PC-9 (cell line): Measurements from ENCODE around the gene SFSWAP. TPM values are rescaled to one million over a fixed set of nuclear protein-coding genes. Genes with fewer than 3 reads are reported as not detected.
A peak's percentile ranks its signal among the peaks of the same experiment; 100 is the strongest.
"Not testable (repeated sequence)": the region's sequence is repeated elsewhere in the genome, so short reads cannot be mapped to it uniquely, and the experiment has no call there.

Experiments used
- BruUV-seq: library from RNA; stranded (reverse); fragments of 400-500 nt; replicated peaks from 2 replicates; lab custom pipeline; 2021; lab: Mats Ljungman, UMichigan
- CTCF ChIA-PET: fragments of 300-600 bp; sonication (Branson Sonifier 250); formaldehyde crosslinking; loops from one replicate; lab custom pipeline; 2022; ENCODE audit warnings: antibody characterized with exemption; lab: Charles Lee
- POLR2A ChIA-PET: fragments of 300-600 bp; sonication (Branson Sonifier 250); formaldehyde crosslinking; loops from one replicate; lab custom pipeline; 2022; ENCODE audit warnings: antibody characterized with exemption; ENCODE audit not compliant: unreplicated experiment; lab: Charles Lee
- DNase-seq, 2 experiments: peaks; one replicate each; pipeline versions ENCODE4 v3.0.0 to v3.0.0-alpha.2; 2015 to 2022; ENCODE audit warnings: mixed read lengths in 1 of 2
- H2AFZ ChIP-seq: fragments of 200-600 bp; sonication (generic); 2 replicates; pipeline ENCODE4 v1.8.1; 2017; ENCODE audit warnings: antibody characterized with exemption
- H3F3A ChIP-seq: fragments of 200-600 bp; sonication (generic); 2 replicates; pipeline ENCODE4 v1.8.1; 2017; ENCODE audit warnings: antibody characterized with exemption, mild to moderate bottlenecking, low read depth; ENCODE audit not compliant: insufficient read depth
- H3K27ac ChIP-seq: fragments of 200-600 bp; sonication (generic); 2 replicates; pipeline ENCODE4 v1.6.1; 2016; ENCODE audit warnings: mixed run types
- H3K27me3 ChIP-seq: fragments of 200-600 bp; sonication (generic); 2 replicates; pipeline ENCODE4 v1.6.1; 2016; ENCODE audit warnings: low read depth, mixed run types; ENCODE audit not compliant: insufficient read depth
- H3K36me3 ChIP-seq: fragments of 200-600 bp; sonication (generic); 2 replicates; pipeline ENCODE4 v1.6.1; 2016; ENCODE audit warnings: low read depth, mixed run types
- H3K4me1 ChIP-seq: fragments of 200-600 bp; sonication (generic); replicated peaks from 2 replicates; pipeline ENCODE4 v1.6.1; 2016; ENCODE audit warnings: mixed run types; ENCODE audit not compliant: insufficient read depth
- H3K4me2 ChIP-seq: fragments of 200-600 bp; sonication (generic); 2 replicates; pipeline ENCODE4 v1.6.1; 2017; ENCODE audit warnings: mixed run types
- H3K4me3 ChIP-seq: fragments of 200-600 bp; sonication (generic); 2 replicates; pipeline ENCODE4 v1.6.1; 2016; ENCODE audit warnings: mixed run types
- H3K79me2 ChIP-seq: fragments of 200-600 bp; sonication (generic); 2 replicates; pipeline ENCODE4 v1.6.1; 2017; ENCODE audit warnings: low read depth, mixed run types
- H3K9me2 ChIP-seq: fragments of 200-600 bp; sonication (generic); 2 replicates; pipeline ENCODE4 v1.8.1; 2017; ENCODE audit warnings: mild to moderate bottlenecking; ENCODE audit not compliant: insufficient read depth
- H3K9me3 ChIP-seq: fragments of 200-600 bp; sonication (generic); 2 replicates; pipeline ENCODE4 v1.8.1; 2016; ENCODE audit warnings: low read depth; ENCODE audit not compliant: insufficient read depth
- H4K20me1 ChIP-seq: fragments of 200-600 bp; sonication (generic); 2 replicates; pipeline ENCODE4 v1.8.1; 2017; ENCODE audit not compliant: insufficient read depth
- EZH2 ChIP-seq: fragments of 200-600 bp; sonication (generic); IDR thresholded peaks from 2 replicates; pipeline ENCODE4 v1.8.0; 2017; ENCODE audit warnings: antibody characterized with exemption, low read depth
- intact Hi-C: fragments of 100-400 bp; cut with micrococcal nuclease; formaldehyde crosslinking; loops from one replicate; pipeline ENCODE4 v1.10.0; 2022; ENCODE audit not compliant: unreplicated experiment
- total RNA-seq: library from RNA; stranded (reverse); gene quantifications from 2 replicates; pipeline ENCODE4 v1.2.3, GENCODE V29; 2021
- TF ChIP-seq, protein P1 (sequence below): fragments of 200-600 bp; sonication (generic); conservative IDR thresholded peaks from 2 replicates; pipeline ENCODE4 v1.6.1; 2017; ENCODE audit warnings: mixed run types, antibody characterized with exemption, mild to moderate bottlenecking, moderate library complexity

The SFSWAP gene
- total RNA-seq, 1 experiment from 2014 or later: 40.7 TPM

DNA sequence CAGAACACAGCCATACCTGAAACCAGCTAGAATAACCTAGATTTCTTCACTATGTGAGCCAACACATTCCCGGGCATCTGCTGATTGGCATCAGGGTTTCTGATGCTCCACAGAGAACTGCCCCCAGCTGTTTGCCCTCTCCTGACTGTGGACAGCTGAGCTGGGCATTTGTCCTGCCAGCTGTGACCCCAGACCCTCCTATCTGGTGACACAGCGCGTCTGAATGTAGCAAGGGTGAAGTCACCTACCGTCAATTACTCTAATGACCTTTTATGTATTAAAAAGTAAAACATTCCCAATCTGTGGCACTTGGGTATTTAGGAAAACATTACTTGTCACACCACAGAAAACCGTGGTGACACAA is 29.7 kb upstream of the SFSWAP start:
- Histone ChIP-seq H2AFZ (no peak overlapping the region), H3K36me3 (no peaks in the 10 kb centered on the region), H3F3A (no peaks in the 10 kb centered on the region), H3K79me2 (no peaks in the 10 kb centered on the region), H3K4me1 (no peaks in the 10 kb centered on the region), H3K4me3 (no peak overlapping the region), H3K27ac (no peak overlapping the region), H3K9me2 (no peaks in the 10 kb centered on the region), H3K4me2 (no peak overlapping the region), H3K27me3 (peaks cover 82% of the 10 kb centered on the region), H4K20me1 (no peaks in the 10 kb centered on the region), H3K9me3 (no peaks in the 10 kb centered on the region)
- POLR2A ChIA-PET: no interaction called here
- no TSS peak for BruUV-seq
- CTCF ChIA-PET: no interaction called here
- TF ChIP-seq, protein P1, sequence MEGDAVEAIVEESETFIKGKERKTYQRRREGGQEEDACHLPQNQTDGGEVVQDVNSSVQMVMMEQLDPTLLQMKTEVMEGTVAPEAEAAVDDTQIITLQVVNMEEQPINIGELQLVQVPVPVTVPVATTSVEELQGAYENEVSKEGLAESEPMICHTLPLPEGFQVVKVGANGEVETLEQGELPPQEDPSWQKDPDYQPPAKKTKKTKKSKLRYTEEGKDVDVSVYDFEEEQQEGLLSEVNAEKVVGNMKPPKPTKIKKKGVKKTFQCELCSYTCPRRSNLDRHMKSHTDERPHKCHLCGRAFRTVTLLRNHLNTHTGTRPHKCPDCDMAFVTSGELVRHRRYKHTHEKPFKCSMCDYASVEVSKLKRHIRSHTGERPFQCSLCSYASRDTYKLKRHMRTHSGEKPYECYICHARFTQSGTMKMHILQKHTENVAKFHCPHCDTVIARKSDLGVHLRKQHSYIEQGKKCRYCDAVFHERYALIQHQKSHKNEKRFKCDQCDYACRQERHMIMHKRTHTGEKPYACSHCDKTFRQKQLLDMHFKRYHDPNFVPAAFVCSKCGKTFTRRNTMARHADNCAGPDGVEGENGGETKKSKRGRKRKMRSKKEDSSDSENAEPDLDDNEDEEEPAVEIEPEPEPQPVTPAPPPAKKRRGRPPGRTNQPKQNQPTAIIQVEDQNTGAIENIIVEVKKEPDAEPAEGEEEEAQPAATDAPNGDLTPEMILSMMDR: no peak
- no peak for TF ChIP-seq EZH2
- intact Hi-C loops: no loop called here
- no peak for DNase-seq

DNA sequence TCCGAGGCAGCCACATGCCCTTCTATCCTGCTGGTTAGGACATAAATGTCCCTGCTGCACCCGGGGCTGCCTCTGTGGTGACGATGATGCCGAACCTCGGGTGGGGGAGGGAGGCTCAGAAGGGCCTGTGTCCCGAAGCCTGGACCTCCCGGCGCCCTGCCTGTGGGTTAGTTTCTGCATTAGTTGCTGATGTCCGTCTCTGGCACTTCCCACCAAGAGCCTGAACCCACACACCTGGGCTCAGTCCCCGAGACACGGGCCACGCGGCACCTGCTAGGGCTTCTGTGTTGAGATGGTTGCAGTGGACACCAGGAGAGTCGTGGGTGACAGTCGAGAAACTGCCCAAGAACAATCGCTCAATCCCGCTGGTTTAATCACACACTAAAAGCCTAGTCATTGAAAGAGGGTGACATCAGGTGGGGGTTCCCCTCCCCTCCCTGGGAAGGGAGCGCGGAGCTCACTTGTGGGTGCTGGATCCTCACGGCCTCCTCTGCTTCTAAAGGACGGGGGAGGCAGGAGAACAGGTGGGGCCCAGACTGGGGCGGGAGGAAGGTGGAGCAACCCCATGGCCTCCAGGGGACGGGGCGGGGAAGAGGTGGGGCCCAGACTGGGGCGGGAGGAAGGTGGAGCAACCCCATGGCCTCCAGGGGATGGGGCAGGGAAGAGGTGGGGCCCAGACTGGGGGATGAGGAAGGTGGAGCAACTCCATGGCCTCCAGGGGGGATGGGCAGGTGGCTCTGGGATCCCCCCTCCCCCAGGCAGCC is 29.0 kb upstream of the SFSWAP start:
- H3K4me1 ChIP-seq, H3K27ac ChIP-seq, POLR2A ChIA-PET, H3K36me3 ChIP-seq, H3K4me3 ChIP-seq, H3K9me2 ChIP-seq, BruUV-seq, H4K20me1 ChIP-seq, H3F3A ChIP-seq, intact Hi-C loops, DNase-seq, H2AFZ ChIP-seq, H3K9me3 ChIP-seq, H3K79me2 ChIP-seq: not testable (repeated sequence)
- H3K27me3 ChIP-seq: peaks cover 83% of the 10 kb centered on the region
- CTCF ChIA-PET: interaction anchor here (0.7 kb wide), 1 partner anchor 876 kb away, joined by 3 read pairs; no protein-coding TSS in a partner anchor
- H3K4me2 ChIP-seq: peak overlapping the region; percentile 12; the same call in 1 of the 2 replicates

DNA sequence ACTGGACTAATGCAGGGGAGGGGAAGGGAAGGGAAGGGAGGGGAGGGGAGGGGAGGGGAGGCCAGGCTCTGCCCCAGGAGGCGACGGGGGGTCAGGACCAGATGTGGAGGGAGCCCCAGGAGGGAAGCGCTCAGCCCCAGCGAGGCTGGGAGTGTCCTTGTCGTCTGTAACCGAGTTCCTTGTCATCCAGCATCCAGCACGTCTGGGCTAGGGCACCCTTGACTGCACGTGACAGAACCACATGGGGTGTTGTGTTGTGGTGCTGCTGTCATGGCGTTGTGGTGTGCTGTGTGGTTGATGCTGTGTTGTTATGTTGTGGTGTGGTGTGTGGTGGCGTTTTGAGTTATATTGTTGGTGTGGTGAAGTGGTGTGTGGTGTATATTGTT is 28.4 kb upstream of the SFSWAP start:
- peaks cover 82% of the 10 kb centered on the region for H3K27me3 ChIP-seq
- H3F3A ChIP-seq: no peaks in the 10 kb centered on the region
- no peak for DNase-seq
- H2AFZ ChIP-seq: no peak overlapping the region
- H3K79me2 ChIP-seq: no peaks in the 10 kb centered on the region
- H3K27ac ChIP-seq: no peak overlapping the region
- no TSS peak for BruUV-seq
- no peaks in the 10 kb centered on the region for H4K20me1 ChIP-seq
- TF ChIP-seq, protein P1: no peak
- H3K9me2 ChIP-seq: no peaks in the 10 kb centered on the region
- ChIA-PET CTCF (interaction anchor here (0.7 kb wide), 1 partner anchor 877 kb away, joined by 3 read pairs; no protein-coding TSS in a partner anchor), POLR2A (no interaction called here)
- H3K4me3 ChIP-seq: no peak overlapping the region
- no peaks in the 10 kb centered on the region for H3K9me3 ChIP-seq
- intact Hi-C loops: no loop called here
- no peak overlapping the region for H3K4me2 ChIP-seq
- H3K36me3 ChIP-seq: no peaks in the 10 kb centered on the region
- H3K4me1 ChIP-seq: no peaks in the 10 kb centered on the region
